Measurements from ENCODE around the gene MROH9. TPM values are rescaled to one million over a fixed set of nuclear protein-coding genes. Genes with fewer than 3 reads are reported as not detected.

The MROH9 gene
- total RNA-seq = under 1 TPM in 2 of 4 donors, not detected in 2; 0.11 to 0.40 TPM

- Histone ChIP-seq H3K4me3 (replicated peaks in 1 of 3) (no peak within 1 kb of the TSS), H3K4me1 (no peaks in the 10 kb centered on the region), H3K27me3 (no peaks in the 10 kb centered on the region), H3K9me3 (no peaks in the 10 kb centered on the region), H3K27ac (no peak within 1 kb of the TSS), H3K36me3 (no peaks in the 10 kb centered on the region)
- 91 to 93% methylated on average over 2 of the region's 2 CpGs for WGBS, 2 donors
- no peak for DNase-seq
- intact Hi-C loops (cut with DNase I) = no loop called here
- TF ChIP-seq POLR2A (IDR thresholded peaks at IDR 0.05) = no peak
- TF ChIP-seq CTCF (IDR thresholded peaks at IDR 0.05) = no peak
Observed at GRCh38 chr1:170935231-170935630, at the start of gene MROH9. Gene MROH9, plus strand, starts transcription at chr1:170935534. Its CDS starts 10,023 bp downstream, at chr1:170945557.

GRCh38 chr1:170885551-170885950 lies 49.8 kb upstream of the MROH9 start:
- intact Hi-C loops (cut with DNase I) = loop anchor here (10.0 kb wide), 1 partner anchor 111 kb away; no protein-coding TSS in a partner anchor
- Histone ChIP-seq H3K4me1 (no peaks in the 10 kb centered on the region), H3K9me3 (no peaks in the 10 kb centered on the region), H3K4me3 (replicated peaks in 1 of 3) (no peak overlapping the region), H3K27me3 (no peaks in the 10 kb centered on the region), H3K27ac (no peak overlapping the region), H3K36me3 (no peaks in the 10 kb centered on the region)
- WGBS, 2 donors = 65 to 68% methylated on average over 3 of the region's 3 CpGs
- no peak for TF ChIP-seq POLR2A (IDR thresholded peaks at IDR 0.05)
- TF ChIP-seq CTCF (IDR thresholded peaks at IDR 0.05) = no peak
- DNase-seq = no peak

- no peak for DNase-seq
- intact Hi-C loops (cut with DNase I) = loop anchor here (10.0 kb wide), 1 partner anchor 112 kb away; no protein-coding TSS in a partner anchor
- Histone ChIP-seq H3K27me3 (no peaks in the 10 kb centered on the region), H3K4me1 (no peaks in the 10 kb centered on the region), H3K4me3 (replicated peaks in 1 of 3) (no peak overlapping the region), H3K36me3 (no peaks in the 10 kb centered on the region), H3K9me3 (no peaks in the 10 kb centered on the region), H3K27ac (no peak overlapping the region)
- TF ChIP-seq POLR2A (IDR thresholded peaks at IDR 0.05) (no peak), CTCF (IDR thresholded peaks at IDR 0.05) (no peak)
- 86 to 91% methylated on average over 3 of the region's 3 CpGs for WGBS, 2 donors
Observed at GRCh38 chr1:170886460-170886859, 48.9 kb upstream of the MROH9 start.

GRCh38 chr1:170887726-170888125 lies 47.6 kb upstream of the MROH9 start:
- Histone ChIP-seq H3K27me3 (no peaks in the 10 kb centered on the region), H3K4me3 (replicated peaks in 1 of 3) (no peak overlapping the region), H3K36me3 (no peaks in the 10 kb centered on the region), H3K27ac (no peak overlapping the region), H3K9me3 (no peaks in the 10 kb centered on the region), H3K4me1 (no peaks in the 10 kb centered on the region)
- intact Hi-C loops (cut with DNase I) = loop anchor here (10.0 kb wide), 1 partner anchor 113 kb away; no protein-coding TSS in a partner anchor
- WGBS, 2 donors = 92% methylated on average over 2 of the region's 2 CpGs
- no peak for DNase-seq
- TF ChIP-seq POLR2A (IDR thresholded peaks at IDR 0.05) (no peak), CTCF (IDR thresholded peaks at IDR 0.05) (no peak)

GRCh38 chr1:170891872-170892271 lies 43.5 kb upstream of the MROH9 start:
- Histone ChIP-seq H3K27ac (no peak overlapping the region), H3K4me3 (replicated peaks in 1 of 3) (no peak overlapping the region), H3K4me1 (no peaks in the 10 kb centered on the region), H3K36me3 (no peaks in the 10 kb centered on the region), H3K9me3 (no peaks in the 10 kb centered on the region), H3K27me3 (no peaks in the 10 kb centered on the region)
- TF ChIP-seq CTCF (IDR thresholded peaks at IDR 0.05) (no peak), POLR2A (IDR thresholded peaks at IDR 0.05) (no peak)
- intact Hi-C loops (cut with DNase I) = no loop called here
- 88 to 94% methylated on average over 3 of the region's 3 CpGs for WGBS, 2 donors
- DNase-seq = no peak
